ENCODE measurements around the gene FUT3.

FUT3 gene

DNA sequence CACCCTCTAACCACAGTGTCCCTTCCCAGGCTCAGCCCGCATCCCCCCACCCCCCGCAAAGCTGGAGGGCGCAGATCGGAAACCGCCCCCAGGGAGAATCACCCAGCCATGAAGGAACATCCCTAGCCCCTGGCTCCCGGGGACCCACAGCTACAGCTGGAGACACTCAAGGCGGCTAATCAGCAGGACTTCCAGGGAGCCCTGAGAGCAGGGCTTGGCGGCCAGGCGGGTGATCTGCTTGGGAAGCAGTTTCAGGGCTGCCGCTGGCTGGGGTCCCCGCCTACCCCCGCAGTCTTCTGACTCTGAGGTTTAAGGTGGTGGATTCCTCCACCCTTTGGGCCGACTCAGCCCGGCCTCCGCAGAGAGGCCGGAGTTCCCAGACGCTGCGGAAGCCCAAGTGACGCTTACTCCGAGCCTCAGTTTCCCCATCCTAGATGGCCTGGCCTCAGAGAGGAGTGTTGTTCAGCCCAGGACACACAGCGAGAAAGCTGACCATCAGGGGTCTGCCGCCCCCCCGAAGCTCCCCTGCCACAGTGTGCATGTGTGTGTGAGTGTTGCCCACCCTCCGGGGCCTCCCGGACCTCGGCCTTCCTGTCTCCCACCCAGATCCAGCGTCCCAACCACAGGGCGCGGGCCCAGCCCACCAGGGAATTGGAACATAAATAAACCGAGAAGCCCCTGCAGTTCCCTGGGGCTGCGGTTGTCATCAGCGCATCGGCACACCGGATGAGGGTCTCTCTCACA, 21.5 kb downstream of the FUT3 start:
- peak overlapping the region; percentile 97 for H3K27ac ChIP-seq (ENCODE audit: low read depth, low read length, severe bottlenecking)
- no peaks in the 10 kb centered on the region for H3K9me3 ChIP-seq (ENCODE audit: control insufficient read depth, low read length)
- no peaks in the 10 kb centered on the region for H3K36me3 ChIP-seq (ENCODE audit: control insufficient read depth, insufficient read depth, low read length)
- H3K4me3 ChIP-seq (ENCODE audit: extremely low read depth, insufficient read depth, low read length, poor library complexity, severe bottlenecking): no peak overlapping the region
- 87 to 90% methylated on average over 21 to 26 of the region's 34 CpGs for WGBS, 2 experiments (ENCODE audit: insufficient coverage in 2 of 2)
- H3K4me1 ChIP-seq (ENCODE audit: control insufficient read depth, insufficient read depth, low read length, poor library complexity, severe bottlenecking): no peaks in the 10 kb centered on the region

DNA sequence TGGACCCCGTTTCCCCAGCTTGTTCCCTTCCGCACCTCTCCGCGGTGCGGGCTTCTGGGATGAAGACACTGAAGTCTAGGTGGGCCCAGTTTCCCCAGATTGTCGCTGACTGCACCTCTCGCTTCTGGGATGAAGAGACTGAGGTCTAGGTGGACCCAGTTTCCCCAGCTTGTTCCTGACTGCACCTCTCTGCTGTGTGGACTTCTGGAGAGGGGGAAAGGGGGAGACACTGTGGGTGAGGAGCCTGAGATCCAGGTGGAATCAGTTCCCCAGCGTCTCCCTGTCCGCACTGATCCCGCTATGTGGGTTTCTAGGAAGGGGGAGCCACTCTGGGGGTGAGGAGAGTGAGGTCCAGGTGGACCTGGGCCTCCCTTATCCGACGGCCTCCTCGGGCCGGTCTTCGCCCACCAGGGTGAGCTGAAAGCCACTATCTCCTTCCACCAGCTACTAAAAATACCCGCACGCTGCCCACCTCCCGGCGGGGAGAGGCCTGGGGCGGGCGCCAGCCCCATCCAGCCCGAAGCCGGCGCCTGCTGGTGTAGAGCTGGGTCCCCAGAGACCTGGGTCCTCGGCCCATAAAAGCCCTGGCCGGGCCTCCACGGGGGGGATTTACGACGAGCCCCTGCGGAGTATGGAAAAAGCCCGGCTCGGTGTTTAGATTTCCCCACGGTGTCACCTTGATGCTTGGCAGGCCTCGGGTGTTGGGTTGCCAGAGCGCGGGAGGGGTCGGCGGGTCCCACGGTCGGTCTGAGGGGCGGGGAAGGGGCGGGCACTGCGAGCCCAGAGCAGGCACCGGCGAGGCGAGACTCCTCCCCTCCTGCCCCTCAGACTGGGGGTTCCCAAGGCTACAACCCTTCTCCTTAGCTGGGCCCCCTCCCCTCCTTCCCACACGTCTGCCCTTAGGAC, 22.3 kb downstream of the FUT3 start:
- no peaks in the 10 kb centered on the region for H3K36me3 ChIP-seq (ENCODE audit: control insufficient read depth, insufficient read depth, low read length)
- H3K4me3 ChIP-seq (ENCODE audit: extremely low read depth, insufficient read depth, low read length, poor library complexity, severe bottlenecking): peak overlapping the region; percentile 61
- H3K4me1 ChIP-seq (ENCODE audit: control insufficient read depth, insufficient read depth, low read length, poor library complexity, severe bottlenecking): no peaks in the 10 kb centered on the region
- 6 to 12% methylated on average over 24 to 37 of the region's 47 CpGs for WGBS, 2 experiments (ENCODE audit: insufficient coverage in 2 of 2)
- H3K27ac ChIP-seq (ENCODE audit: low read depth, low read length, severe bottlenecking): peak overlapping the region; percentile 97
- no peaks in the 10 kb centered on the region for H3K9me3 ChIP-seq (ENCODE audit: control insufficient read depth, low read length)

DNA sequence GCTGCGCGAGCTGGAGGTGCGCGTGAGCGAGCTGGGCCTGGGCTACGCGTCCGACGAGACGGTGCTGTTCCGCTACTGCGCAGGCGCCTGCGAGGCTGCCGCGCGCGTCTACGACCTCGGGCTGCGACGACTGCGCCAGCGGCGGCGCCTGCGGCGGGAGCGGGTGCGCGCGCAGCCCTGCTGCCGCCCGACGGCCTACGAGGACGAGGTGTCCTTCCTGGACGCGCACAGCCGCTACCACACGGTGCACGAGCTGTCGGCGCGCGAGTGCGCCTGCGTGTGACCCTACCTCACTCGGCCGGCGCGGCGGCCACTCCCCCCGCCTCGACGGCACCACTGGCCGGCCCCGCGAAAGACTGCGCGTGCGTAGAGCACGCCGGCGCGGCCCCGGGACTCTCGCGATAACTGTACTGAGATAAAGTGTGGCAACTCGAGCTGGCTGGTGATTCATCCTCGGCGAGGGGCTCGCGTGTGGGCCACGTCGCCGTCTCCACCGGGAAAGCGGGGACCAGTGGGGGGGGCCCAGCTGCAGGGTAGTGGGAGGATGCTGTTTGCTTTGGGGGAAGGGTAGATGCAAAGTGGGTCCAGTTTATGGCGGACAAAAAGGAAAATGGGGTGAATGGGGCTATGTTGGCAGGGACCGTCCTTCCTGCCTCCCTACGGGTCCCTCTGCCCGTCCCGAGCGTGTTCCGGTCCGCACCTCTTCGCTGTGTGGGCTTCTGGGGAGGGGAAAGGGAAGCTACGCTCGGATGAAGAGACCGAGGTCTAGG, 23.2 kb downstream of the FUT3 start:
- H3K4me1 ChIP-seq (ENCODE audit: control insufficient read depth, insufficient read depth, low read length, poor library complexity, severe bottlenecking): no peaks in the 10 kb centered on the region
- peak overlapping the region; percentile 97 for H3K27ac ChIP-seq (ENCODE audit: low read depth, low read length, severe bottlenecking)
- peak overlapping the region; percentile 61 for H3K4me3 ChIP-seq (ENCODE audit: extremely low read depth, insufficient read depth, low read length, poor library complexity, severe bottlenecking)
- H3K9me3 ChIP-seq (ENCODE audit: control insufficient read depth, low read length): no peaks in the 10 kb centered on the region
- no peaks in the 10 kb centered on the region for H3K36me3 ChIP-seq (ENCODE audit: control insufficient read depth, insufficient read depth, low read length)
- WGBS, 2 experiments (ENCODE audit: insufficient coverage in 2 of 2): 1% methylated on average over 84 to 89 of the region's 91 CpGs

DNA sequence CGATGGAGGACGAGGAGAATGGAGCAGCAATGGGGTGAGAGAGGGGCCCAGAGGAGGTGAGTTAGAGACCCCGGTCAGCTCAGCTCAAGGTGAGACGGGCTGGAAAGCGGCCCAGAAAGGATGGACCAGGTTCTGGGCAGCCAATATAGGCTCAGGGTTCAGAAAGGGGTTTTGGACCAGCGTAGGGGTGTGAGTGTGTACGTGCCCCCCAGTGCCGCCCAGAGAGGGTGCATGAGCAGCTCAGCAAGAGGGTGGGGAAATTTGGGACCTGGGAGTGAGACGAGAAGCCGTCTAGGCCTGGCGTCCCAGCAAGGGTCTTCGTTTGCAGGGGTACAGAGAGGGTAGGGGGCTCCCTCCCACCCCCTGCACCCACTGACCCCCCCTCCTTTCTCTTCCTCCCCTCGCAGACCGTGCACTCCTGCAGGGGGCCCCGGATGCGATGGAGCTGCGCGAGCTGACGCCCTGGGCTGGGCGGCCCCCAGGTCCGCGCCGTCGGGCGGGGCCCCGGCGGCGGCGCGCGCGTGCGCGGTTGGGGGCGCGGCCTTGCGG, 23.8 kb downstream of the FUT3 start:
- Histone ChIP-seq H3K9me3 (ENCODE audit: control insufficient read depth, low read length) (no peaks in the 10 kb centered on the region), H3K4me1 (ENCODE audit: control insufficient read depth, insufficient read depth, low read length, poor library complexity, severe bottlenecking) (no peaks in the 10 kb centered on the region), H3K27ac (ENCODE audit: low read depth, low read length, severe bottlenecking) (peak overlapping the region; percentile 2), H3K36me3 (ENCODE audit: control insufficient read depth, insufficient read depth, low read length) (no peaks in the 10 kb centered on the region), H3K4me3 (ENCODE audit: extremely low read depth, insufficient read depth, low read length, poor library complexity, severe bottlenecking) (peak overlapping the region; percentile 61)
- WGBS, 2 experiments (ENCODE audit: insufficient coverage in 2 of 2): 22 to 33% methylated on average over 20 to 32 of the region's 37 CpGs

DNA sequence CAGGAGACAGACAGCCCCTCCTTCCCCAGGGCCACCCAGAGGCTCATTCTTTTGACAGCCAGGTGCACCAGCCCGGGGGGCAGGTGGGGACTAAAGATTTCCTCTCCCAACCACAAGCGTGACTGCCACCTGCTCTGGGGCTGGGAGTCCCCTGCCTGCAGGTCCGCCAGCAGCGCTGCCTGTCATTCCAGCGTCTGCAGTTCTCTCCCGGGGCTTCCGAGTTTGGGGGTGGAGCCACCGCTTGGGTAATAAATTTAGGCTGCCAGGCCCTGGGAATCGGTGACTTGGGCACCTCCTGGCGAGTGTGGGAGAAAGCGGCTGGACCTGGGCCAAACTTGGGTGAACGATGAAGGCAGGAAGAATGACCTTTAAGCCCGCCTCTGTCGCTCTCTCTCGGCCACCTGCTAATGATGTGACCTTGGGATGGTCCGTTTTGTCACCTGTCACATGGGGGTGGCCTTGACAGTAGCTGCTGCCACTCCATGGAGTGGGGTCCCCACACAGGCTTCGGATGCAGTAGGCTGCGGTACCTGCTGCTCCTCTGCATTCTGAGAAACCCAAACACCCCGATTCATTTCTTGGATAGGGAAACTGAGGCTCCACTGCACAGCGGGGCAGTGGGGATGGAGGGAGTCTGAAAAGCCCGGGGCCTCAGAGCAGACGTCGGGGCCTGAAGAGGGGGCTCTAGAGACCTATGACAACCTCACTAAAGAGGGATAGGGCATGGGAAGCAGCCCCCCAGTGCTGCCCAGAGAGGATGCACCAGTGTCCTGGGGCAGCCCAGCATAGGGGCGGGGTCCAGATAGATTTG, 24.5 kb downstream of the FUT3 start:
- Histone ChIP-seq H3K4me1 (ENCODE audit: control insufficient read depth, insufficient read depth, low read length, poor library complexity, severe bottlenecking) (no peaks in the 10 kb centered on the region), H3K4me3 (ENCODE audit: extremely low read depth, insufficient read depth, low read length, poor library complexity, severe bottlenecking) (peak overlapping the region; percentile 61), H3K27ac (ENCODE audit: low read depth, low read length, severe bottlenecking) (no peak overlapping the region), H3K36me3 (ENCODE audit: control insufficient read depth, insufficient read depth, low read length) (no peaks in the 10 kb centered on the region), H3K9me3 (ENCODE audit: control insufficient read depth, low read length) (no peaks in the 10 kb centered on the region)
- WGBS, 2 experiments (ENCODE audit: insufficient coverage in 2 of 2): 41 to 48% methylated on average over 17 of the region's 24 CpGs

DNA sequence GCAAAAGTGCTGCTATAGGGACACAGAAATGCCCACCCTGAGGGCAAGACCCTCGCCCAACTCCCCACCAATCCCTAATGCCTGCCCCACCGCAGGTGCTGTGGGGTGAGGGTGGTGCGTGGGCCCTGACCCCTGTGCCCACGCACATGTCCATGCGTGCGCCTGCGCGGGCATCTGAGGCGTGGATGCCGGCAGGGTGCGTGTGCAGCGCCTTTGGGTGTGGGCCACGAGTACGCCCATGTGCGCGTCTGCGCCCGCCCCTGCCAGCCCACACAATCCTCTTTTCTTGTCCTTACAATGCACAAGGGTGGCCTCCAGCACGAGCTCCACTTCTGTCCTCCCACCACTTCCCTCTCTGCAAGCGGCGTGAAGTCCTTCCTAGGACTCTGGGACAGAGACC, 26.1 kb downstream of the FUT3 start:
- H3K27ac ChIP-seq (ENCODE audit: low read depth, low read length, severe bottlenecking): no peak overlapping the region
- no peaks in the 10 kb centered on the region for H3K36me3 ChIP-seq (ENCODE audit: control insufficient read depth, insufficient read depth, low read length)
- no peaks in the 10 kb centered on the region for H3K4me1 ChIP-seq (ENCODE audit: control insufficient read depth, insufficient read depth, low read length, poor library complexity, severe bottlenecking)
- no peak overlapping the region for H3K4me3 ChIP-seq (ENCODE audit: extremely low read depth, insufficient read depth, low read length, poor library complexity, severe bottlenecking)
- H3K9me3 ChIP-seq (ENCODE audit: control insufficient read depth, low read length): no peaks in the 10 kb centered on the region
- 92 to 97% methylated on average over 12 to 19 of the region's 21 CpGs for WGBS, 2 experiments (ENCODE audit: insufficient coverage in 2 of 2)

DNA sequence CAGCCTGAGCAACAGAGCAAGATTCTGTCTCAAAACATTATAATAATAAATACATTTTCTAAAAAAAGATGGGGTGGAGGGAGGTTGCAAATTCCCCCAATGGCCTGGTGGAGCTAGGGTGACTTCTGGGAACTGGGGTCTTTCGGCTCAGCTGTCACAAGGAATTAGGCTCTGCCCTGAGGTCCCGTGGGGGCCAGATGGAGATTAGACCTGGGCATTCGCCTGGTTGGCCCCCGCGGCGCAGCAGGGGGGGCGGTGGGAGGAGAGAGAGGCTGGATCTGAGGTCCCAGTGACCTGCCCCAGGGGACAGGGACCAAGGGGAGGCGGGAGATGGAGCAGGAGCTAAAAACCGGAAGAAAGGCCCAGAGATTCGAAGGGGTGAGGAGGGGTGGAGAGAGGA, 26.5 kb downstream of the FUT3 start:
- Histone ChIP-seq H3K4me3 (ENCODE audit: extremely low read depth, insufficient read depth, low read length, poor library complexity, severe bottlenecking) (no peak overlapping the region), H3K27ac (ENCODE audit: low read depth, low read length, severe bottlenecking) (no peak overlapping the region), H3K36me3 (ENCODE audit: control insufficient read depth, insufficient read depth, low read length) (no peaks in the 10 kb centered on the region), H3K4me1 (ENCODE audit: control insufficient read depth, insufficient read depth, low read length, poor library complexity, severe bottlenecking) (no peaks in the 10 kb centered on the region), H3K9me3 (ENCODE audit: control insufficient read depth, low read length) (no peaks in the 10 kb centered on the region)
- WGBS, 2 experiments (ENCODE audit: insufficient coverage in 2 of 2): 96 to 98% methylated on average over 8 of the region's 10 CpGs

DNA sequence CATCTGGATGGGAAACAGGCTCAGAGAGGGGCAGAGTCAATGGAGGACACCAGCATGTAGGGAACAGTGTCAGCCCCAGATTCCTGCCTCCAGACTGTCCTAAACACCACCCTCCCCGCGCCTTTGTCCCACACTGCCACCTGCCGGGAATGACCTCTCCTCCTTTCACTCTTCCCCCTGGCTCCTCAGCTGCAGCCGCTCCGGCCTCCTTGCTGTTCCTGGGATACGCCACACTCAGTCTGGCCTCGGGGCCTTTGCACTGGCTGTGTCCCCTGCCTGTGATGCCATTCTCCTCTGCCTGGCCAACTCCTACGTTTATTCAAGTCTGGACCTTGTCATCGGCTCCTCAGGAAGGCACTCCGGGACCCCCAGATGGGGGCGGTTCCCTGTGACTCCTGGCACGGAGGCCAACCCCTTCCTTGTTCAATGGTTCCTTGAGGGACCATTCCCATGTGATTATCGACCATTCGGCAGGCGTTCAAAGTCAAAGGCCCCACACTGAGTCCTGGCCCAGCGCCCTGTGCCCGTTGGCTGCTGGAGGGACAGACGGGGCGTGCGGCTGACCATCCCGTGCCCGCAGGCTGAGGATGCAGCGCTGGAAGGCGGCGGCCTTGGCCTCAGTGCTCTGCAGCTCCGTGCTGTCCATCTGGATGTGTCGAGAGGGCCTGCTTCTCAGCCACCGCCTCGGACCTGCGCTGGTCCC, 27.5 kb downstream of the FUT3 start:
- Histone ChIP-seq H3K4me1 (ENCODE audit: control insufficient read depth, insufficient read depth, low read length, poor library complexity, severe bottlenecking) (no peaks in the 10 kb centered on the region), H3K27ac (ENCODE audit: low read depth, low read length, severe bottlenecking) (no peak overlapping the region), H3K36me3 (ENCODE audit: control insufficient read depth, insufficient read depth, low read length) (no peaks in the 10 kb centered on the region), H3K9me3 (ENCODE audit: control insufficient read depth, low read length) (no peaks in the 10 kb centered on the region), H3K4me3 (ENCODE audit: extremely low read depth, insufficient read depth, low read length, poor library complexity, severe bottlenecking) (no peak overlapping the region)
- WGBS, 2 experiments (ENCODE audit: insufficient coverage in 2 of 2): 82 to 86% methylated on average over 26 to 30 of the region's 30 CpGs

DNA sequence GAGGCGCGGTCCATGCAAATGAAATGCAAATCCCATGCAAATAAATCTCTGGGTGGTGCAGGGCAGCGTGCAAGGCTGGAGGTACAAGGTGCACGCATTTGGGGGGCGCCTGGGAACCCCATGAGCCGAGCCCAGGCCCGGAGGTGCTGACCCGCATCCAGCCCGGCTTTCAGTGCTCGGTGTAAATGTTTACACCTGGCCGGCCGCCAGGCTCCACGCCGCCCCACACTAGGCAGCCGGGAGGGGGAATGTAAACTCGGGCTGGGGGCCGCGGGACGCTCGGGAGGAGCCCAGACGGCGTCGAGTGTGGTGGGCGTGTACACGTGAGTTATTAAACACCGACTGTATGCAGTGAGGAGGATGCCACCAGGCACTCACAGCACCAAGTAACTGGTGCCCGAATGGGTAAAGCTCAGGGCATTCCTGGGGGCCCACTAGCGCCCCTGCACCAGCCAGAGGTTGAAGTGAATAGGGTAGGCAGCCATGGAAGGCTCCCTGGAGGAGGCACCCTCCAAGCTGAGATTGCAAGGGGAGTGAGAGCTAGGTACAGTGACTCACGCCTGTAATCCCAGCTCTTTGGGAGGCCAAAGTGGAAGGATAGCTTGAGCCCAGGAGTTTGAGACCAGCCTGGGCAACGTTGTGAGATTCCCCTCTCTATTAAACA, 28.9 kb downstream of the FUT3 start:
- no peak overlapping the region for H3K27ac ChIP-seq (ENCODE audit: low read depth, low read length, severe bottlenecking)
- no peaks in the 10 kb centered on the region for H3K9me3 ChIP-seq (ENCODE audit: control insufficient read depth, low read length)
- H3K36me3 ChIP-seq (ENCODE audit: control insufficient read depth, insufficient read depth, low read length): no peaks in the 10 kb centered on the region
- no peaks in the 10 kb centered on the region for H3K4me1 ChIP-seq (ENCODE audit: control insufficient read depth, insufficient read depth, low read length, poor library complexity, severe bottlenecking)
- H3K4me3 ChIP-seq (ENCODE audit: extremely low read depth, insufficient read depth, low read length, poor library complexity, severe bottlenecking): no peak overlapping the region
- 86 to 87% methylated on average over 25 to 29 of the region's 30 CpGs for WGBS, 2 experiments (ENCODE audit: insufficient coverage in 2 of 2)

Data from mesodermal cell (in vitro differentiated cells).